CD4-positive, alpha-beta memory T cell (primary cell): Measurements from ENCODE around the gene MAP7. TPM values are rescaled to one million over a fixed set of nuclear protein-coding genes. Genes with fewer than 3 reads are reported as not detected.

ENCODE experiments used
- CTCF ChIA-PET: fragments of 350-600 bp; sonication (Branson Sonifier 250); formaldehyde crosslinking; loops from one replicate; lab custom pipeline; 2021; ENCODE audit warnings: inconsistent platforms; ENCODE audit not compliant: partially characterized antibody; lab: Charles Lee
- POLR2A ChIA-PET: fragments of 350-600 bp; sonication (Branson Sonifier 250); formaldehyde crosslinking; loops from one replicate; lab custom pipeline; 2021; ENCODE audit not compliant: partially characterized antibody; lab: Charles Lee
- DNase-seq, 5 donors: peaks; one replicate each; pipeline versions ENCODE4 v3.0.0 to v3.0.0-alpha.2; 2020 to 2022; ENCODE audit warnings: mixed read lengths in 1 of 5
- H3K27ac ChIP-seq: one replicate; pipeline ENCODE4 v1.7.0; 2013; ENCODE audit warnings: low read depth, low read length
- H3K27me3 ChIP-seq: 2 replicates; pipeline ENCODE4 v1.7.0; 2013; ENCODE audit warnings: mild to moderate bottlenecking, low read length, moderate library complexity; ENCODE audit not compliant: insufficient read depth
- H3K36me3 ChIP-seq: 2 replicates; pipeline ENCODE4 v1.7.0; 2013; ENCODE audit warnings: mild to moderate bottlenecking, low read length, moderate library complexity; ENCODE audit not compliant: insufficient read depth
- H3K4me1 ChIP-seq: 2 replicates; pipeline ENCODE4 v1.7.0; 2013; ENCODE audit warnings: mild to moderate bottlenecking, low read length, moderate library complexity; ENCODE audit not compliant: insufficient read depth
- H3K4me3 ChIP-seq, 2 donors: one replicate each; pipeline ENCODE4 v1.7.0; 2013; ENCODE audit warnings: low read length in 2 of 2, mild to moderate bottlenecking in 1 of 2
- H3K9me3 ChIP-seq, 2 donors: one replicate each; pipeline ENCODE4 v1.7.0; 2013; ENCODE audit warnings: low read length in 2 of 2, control low read depth in 1 of 2; ENCODE audit not compliant: control insufficient read depth in 1 of 2
- H3K27ac Mint-ChIP-seq, 7 donors: one replicate each; pipeline ENCODE4 v1.8.0; 2020 to 2021; ENCODE audit warnings: mixed read lengths in 7 of 7, mild to moderate bottlenecking in 6 of 7, inconsistent platforms in 3 of 7, moderate library complexity in 3 of 7
- H3K27me3 Mint-ChIP-seq, 2 donors: one replicate each; pipeline ENCODE4 v1.8.0; 2020 to 2021; ENCODE audit warnings: mixed read lengths in 2 of 2
- H3K36me3 Mint-ChIP-seq, 2 donors: one replicate each; pipeline ENCODE4 v1.8.0; 2020 to 2021; ENCODE audit warnings: mixed read lengths in 2 of 2, inconsistent platforms in 1 of 2, mild to moderate bottlenecking in 1 of 2
- H3K4me1 Mint-ChIP-seq, 4 donors: one replicate each; pipeline ENCODE4 v1.8.0; 2020 to 2021; ENCODE audit warnings: mixed read lengths in 4 of 4, mild to moderate bottlenecking in 1 of 4
- H3K4me3 Mint-ChIP-seq, 8 donors: one replicate each; pipeline ENCODE4 v1.8.0; 2020 to 2021; ENCODE audit warnings: mixed read lengths in 8 of 8, mild to moderate bottlenecking in 7 of 8, moderate library complexity in 6 of 8, inconsistent platforms in 3 of 8
- H3K9me3 Mint-ChIP-seq, 8 donors: one replicate each; pipeline ENCODE4 v1.8.0; 2020 to 2021; ENCODE audit warnings: mixed read lengths in 8 of 8, mild to moderate bottlenecking in 5 of 8, inconsistent platforms in 3 of 8, moderate library complexity in 1 of 8
- intact Hi-C: fragments of 100-400 bp; cut with micrococcal nuclease; formaldehyde crosslinking; loops from one replicate; pipeline ENCODE4 v1.15.1; 2023
- polyA plus RNA-seq, 2 donors: library from polyadenylated mRNA; unstranded; fragments of 300-500 nt; fragmentation: Illumina TruSeq; gene quantifications; one replicate each; pipeline ENCODE4 v1.2.3, GENCODE V29; 2021
- total RNA-seq, 2 experiments: library from RNA; stranded (reverse); gene quantifications; one replicate each; pipeline ENCODE4 v1.2.3, GENCODE V29; 2021

The MAP7 gene
- total and polyA plus RNA-seq, 4 experiments from 2014 or later, result 0.55 to 1.5 (median 0.65) TPM

DNA sequence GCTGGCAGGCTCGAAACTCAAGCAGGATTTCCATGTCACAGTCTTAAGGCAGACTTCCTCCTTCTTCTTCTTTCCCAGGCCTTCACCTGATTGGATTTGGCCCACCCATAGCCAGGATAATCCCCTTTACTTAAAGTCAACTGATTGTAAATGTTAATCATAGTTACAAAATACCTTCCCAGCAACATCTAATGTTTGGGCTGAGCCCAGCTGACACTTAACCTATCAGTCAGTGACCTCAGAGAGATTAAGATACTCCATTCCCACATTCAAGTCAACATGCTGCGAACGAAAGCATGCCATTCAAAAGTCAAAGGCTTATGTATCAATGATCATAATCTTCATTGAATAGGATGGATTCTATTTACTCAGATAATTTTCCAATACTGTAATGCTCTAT lies 16.0 kb downstream of the MAP7 start:
- intact Hi-C loops, result no loop called here
- no peaks in the 10 kb centered on the region for H3K4me1 Mint-ChIP-seq
- H3K36me3 Mint-ChIP-seq, result no peaks in the 10 kb centered on the region
- no peaks in the 10 kb centered on the region for H3K36me3 ChIP-seq
- ChIA-PET POLR2A (no interaction called here), CTCF (no interaction called here)
- H3K4me3 ChIP-seq, result no peak overlapping the region
- H3K9me3 Mint-ChIP-seq, result peaks cover 0 to 4% (median 0%) of the 10 kb centered on the region in 8 donors
- no peaks in the 10 kb centered on the region for H3K27me3 ChIP-seq
- DNase-seq, result no peak
- no peaks in the 10 kb centered on the region for H3K4me1 ChIP-seq
- no peak overlapping the region for H3K4me3 Mint-ChIP-seq
- H3K9me3 ChIP-seq, result no peaks in the 10 kb centered on the region
- no peak overlapping the region for H3K27ac ChIP-seq
- no peak overlapping the region for H3K27ac Mint-ChIP-seq
- peaks cover 1 to 2% of the 10 kb centered on the region in 2 donors for H3K27me3 Mint-ChIP-seq

DNA sequence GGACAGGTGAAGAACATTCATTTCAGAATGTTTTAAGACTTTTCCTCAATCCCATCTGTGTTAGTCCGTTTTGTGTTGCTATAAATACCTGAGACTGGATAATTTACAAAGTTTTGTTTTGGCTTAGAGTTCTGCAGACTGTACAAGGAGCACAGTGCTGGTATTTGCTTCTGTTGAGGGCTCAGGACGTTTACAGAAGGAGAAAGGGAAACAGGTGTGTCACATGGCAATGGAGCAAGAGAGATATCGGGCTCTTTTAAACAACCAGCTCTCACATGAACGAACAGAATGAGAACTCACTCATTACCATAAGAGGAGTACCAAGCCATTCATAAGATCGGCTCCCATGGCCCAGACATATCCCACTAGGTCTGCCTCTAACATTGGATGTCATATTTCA lies 16.7 kb downstream of the MAP7 start:
- ChIA-PET POLR2A (no interaction called here), CTCF (no interaction called here)
- H3K9me3 Mint-ChIP-seq, result peaks cover 0 to 4% (median 0%) of the 10 kb centered on the region in 8 donors
- H3K27me3 Mint-ChIP-seq, result peaks cover 0 to 2% of the 10 kb centered on the region in 2 donors
- intact Hi-C loops, result no loop called here
- no peaks in the 10 kb centered on the region for H3K36me3 ChIP-seq
- no peaks in the 10 kb centered on the region for H3K4me1 ChIP-seq
- no peak overlapping the region for H3K27ac ChIP-seq
- no peaks in the 10 kb centered on the region for H3K27me3 ChIP-seq
- no peaks in the 10 kb centered on the region for H3K4me1 Mint-ChIP-seq
- no peaks in the 10 kb centered on the region for H3K36me3 Mint-ChIP-seq
- H3K9me3 ChIP-seq, result no peaks in the 10 kb centered on the region
- H3K4me3 ChIP-seq, result no peak overlapping the region
- no peak overlapping the region for H3K27ac Mint-ChIP-seq
- no peak overlapping the region for H3K4me3 Mint-ChIP-seq
- DNase-seq, result no peak

DNA sequence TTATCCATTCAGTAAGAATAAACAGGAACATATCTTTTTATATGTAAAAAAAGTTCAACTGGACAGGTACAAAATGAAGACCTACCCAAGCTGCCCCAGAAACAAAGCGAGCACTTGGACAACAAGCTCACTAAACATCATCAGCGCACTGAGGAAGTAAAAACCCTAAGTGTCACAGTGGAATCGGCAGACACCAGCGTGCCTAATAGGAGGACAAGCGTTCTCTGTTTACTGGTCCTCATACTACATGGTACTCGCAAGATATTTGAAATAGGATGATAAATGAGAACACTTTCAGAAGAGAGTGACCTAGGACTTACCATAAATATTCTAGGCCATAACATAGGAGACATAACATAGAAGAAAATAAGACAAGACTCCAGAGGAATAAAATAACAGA lies 18.2 kb downstream of the MAP7 start:
- Mint-ChIP-seq H3K27me3 (no peaks in the 10 kb centered on the region), H3K27ac (no peak overlapping the region), H3K36me3 (no peaks in the 10 kb centered on the region), H3K9me3 (peaks cover 0 to 4% (median 0%) of the 10 kb centered on the region in 8 donors), H3K4me3 (no peak overlapping the region), H3K4me1 (no peaks in the 10 kb centered on the region)
- ChIA-PET POLR2A (no interaction called here), CTCF (interaction anchor here (1.5 kb wide), 1 partner anchor 17 kb away, joined by 3 read pairs; no protein-coding TSS in a partner anchor)
- Histone ChIP-seq H3K4me1 (no peaks in the 10 kb centered on the region), H3K9me3 (no peaks in the 10 kb centered on the region), H3K4me3 (no peak overlapping the region), H3K27ac (no peak overlapping the region), H3K36me3 (no peaks in the 10 kb centered on the region), H3K27me3 (no peaks in the 10 kb centered on the region)
- intact Hi-C loops, result no loop called here
- no peak for DNase-seq

- intact Hi-C loops, result no loop called here
- CTCF ChIA-PET, result no interaction called here
- no peaks in the 10 kb centered on the region for H3K36me3 ChIP-seq
Measured at GRCh38 chr6:136529710-136530109, 20.5 kb downstream of the MAP7 start.

GRCh38 chr6:136528477-136528876 lies 21.7 kb downstream of the MAP7 start:
- POLR2A ChIA-PET, result no interaction called here
- CTCF ChIA-PET, result no interaction called here
- Histone ChIP-seq H3K27ac (no peak overlapping the region), H3K4me3 (no peak overlapping the region), H3K27me3 (no peaks in the 10 kb centered on the region), H3K36me3 (no peaks in the 10 kb centered on the region), H3K9me3 (no peaks in the 10 kb centered on the region), H3K4me1 (peaks cover 9% of the 10 kb centered on the region)
- peaks cover 1 to 2% of the 10 kb centered on the region in 2 donors for H3K27me3 Mint-ChIP-seq
- DNase-seq, result no peak
- intact Hi-C loops, result no loop called here
- H3K4me3 Mint-ChIP-seq, result no peak overlapping the region
- no peaks in the 10 kb centered on the region for H3K9me3 Mint-ChIP-seq
- no peak overlapping the region for H3K27ac Mint-ChIP-seq
- peaks cover 8 to 10% (median 9%) of the 10 kb centered on the region in 4 donors for H3K4me1 Mint-ChIP-seq
- H3K36me3 Mint-ChIP-seq, result no peaks in the 10 kb centered on the region

More at GRCh38 chr6:136529710-136530109, 20.5 kb downstream of the MAP7 start:
- H3K36me3 Mint-ChIP-seq, result no peaks in the 10 kb centered on the region
- no peak overlapping the region for H3K27ac ChIP-seq
- H3K27ac Mint-ChIP-seq, result no peak overlapping the region
- no peak for DNase-seq
- peaks cover 9% of the 10 kb centered on the region for H3K4me1 ChIP-seq
- H3K4me3 ChIP-seq, result no peak overlapping the region
- H3K27me3 Mint-ChIP-seq, result peaks cover 0 to 2% of the 10 kb centered on the region in 2 donors
- no peaks in the 10 kb centered on the region for H3K9me3 ChIP-seq
- H3K9me3 Mint-ChIP-seq, result no peaks in the 10 kb centered on the region
- H3K4me1 Mint-ChIP-seq, result peaks cover 8 to 10% (median 9%) of the 10 kb centered on the region in 4 donors
- no peak overlapping the region for H3K4me3 Mint-ChIP-seq
- H3K27me3 ChIP-seq, result no peaks in the 10 kb centered on the region
- POLR2A ChIA-PET, result no interaction called here

GRCh38 chr6:136527831-136528230 lies 22.4 kb downstream of the MAP7 start:
- H3K27ac Mint-ChIP-seq, result no peak overlapping the region
- H3K36me3 ChIP-seq, result no peaks in the 10 kb centered on the region
- H3K27ac ChIP-seq, result no peak overlapping the region
- no peaks in the 10 kb centered on the region for H3K36me3 Mint-ChIP-seq
- DNase-seq, result no peak
- H3K4me3 Mint-ChIP-seq, result no peak overlapping the region
- peaks cover 9% of the 10 kb centered on the region for H3K4me1 ChIP-seq
- peaks cover 8 to 10% (median 9%) of the 10 kb centered on the region in 4 donors for H3K4me1 Mint-ChIP-seq
- ChIA-PET CTCF (no interaction called here), POLR2A (no interaction called here)
- intact Hi-C loops, result no loop called here
- peaks cover 1 to 2% of the 10 kb centered on the region in 2 donors for H3K27me3 Mint-ChIP-seq
- H3K9me3 Mint-ChIP-seq, result no peaks in the 10 kb centered on the region
- no peak overlapping the region for H3K4me3 ChIP-seq
- H3K27me3 ChIP-seq, result no peaks in the 10 kb centered on the region
- no peaks in the 10 kb centered on the region for H3K9me3 ChIP-seq

DNA sequence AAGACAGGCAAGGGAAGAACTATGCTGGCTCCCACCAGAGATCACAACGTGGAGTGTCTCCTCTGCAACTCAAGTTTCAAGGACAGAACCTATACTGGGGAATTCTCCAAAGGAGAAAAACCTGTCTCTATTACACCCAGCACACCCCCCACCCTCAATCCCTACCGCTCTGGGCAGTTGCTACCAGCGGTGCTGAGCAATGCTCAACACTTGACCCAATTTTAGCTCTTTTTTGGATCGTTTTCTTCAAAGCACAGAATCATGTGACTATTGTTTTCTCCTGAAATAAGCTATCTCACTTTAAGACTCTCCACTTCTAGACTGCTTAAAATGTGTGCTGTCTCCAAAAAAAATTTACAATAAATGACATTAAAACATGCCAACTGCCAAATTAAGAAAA lies 23.3 kb downstream of the MAP7 start:
- no peak overlapping the region for H3K4me3 Mint-ChIP-seq
- intact Hi-C loops, result no loop called here
- peaks cover 1 to 2% of the 10 kb centered on the region in 2 donors for H3K27me3 Mint-ChIP-seq
- no peak overlapping the region for H3K27ac Mint-ChIP-seq
- peaks cover 9% of the 10 kb centered on the region for H3K4me1 ChIP-seq
- H3K36me3 Mint-ChIP-seq, result no peaks in the 10 kb centered on the region
- no peak overlapping the region for H3K4me3 ChIP-seq
- POLR2A ChIA-PET, result no interaction called here
- no peak for DNase-seq
- H3K4me1 Mint-ChIP-seq, result peaks cover 8 to 10% (median 9%) of the 10 kb centered on the region in 4 donors
- H3K27ac ChIP-seq, result no peak overlapping the region
- H3K9me3 ChIP-seq, result no peaks in the 10 kb centered on the region
- no peaks in the 10 kb centered on the region for H3K27me3 ChIP-seq
- CTCF ChIA-PET, result no interaction called here
- no peaks in the 10 kb centered on the region for H3K9me3 Mint-ChIP-seq
- no peaks in the 10 kb centered on the region for H3K36me3 ChIP-seq
